GM23338 (cell line): ENCODE data around the gene FRZB.

Experiments used
- CTCF ChIP-seq, 2 experiments: fragments of 200-600 bp in 1 of 2; sonication (generic) in 1 of 2; conservative IDR thresholded peaks; 2 replicates each; pipeline versions ENCODE4 v1.5.1 to v1.6.1; 2016 to 2017; ENCODE audit warnings: antibody characterized with exemption in 2 of 2, low read depth in 2 of 2, mild to moderate bottlenecking in 2 of 2, moderate library complexity in 1 of 2
- EZH2 ChIP-seq: fragments of 200-600 bp; sonication (generic); IDR thresholded peaks from one replicate; pipeline ENCODE4 v1.8.0; 2017; ENCODE audit warnings: antibody characterized with exemption, mild to moderate bottlenecking, low read depth; ENCODE audit not compliant: unreplicated experiment

DNA sequence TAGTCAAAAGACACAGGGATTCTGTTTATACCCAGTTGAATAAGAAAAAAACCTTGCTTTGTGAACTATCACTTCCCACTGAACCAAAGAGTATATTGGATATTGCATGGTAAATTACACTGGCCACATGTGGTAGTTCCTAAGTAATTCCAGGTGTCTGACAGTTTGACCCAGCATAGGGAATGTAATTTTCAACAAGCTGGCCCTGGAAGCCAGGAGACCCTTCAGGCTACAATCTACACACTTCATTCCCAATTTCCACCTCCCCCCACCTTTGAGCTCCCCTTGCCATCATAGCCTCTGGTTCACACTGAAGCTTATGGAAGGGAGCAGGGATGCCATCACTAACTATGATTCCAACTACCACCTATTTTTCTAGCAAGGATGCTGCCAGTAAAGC is 2.8 kb downstream of the FRZB start:
- TF ChIP-seq CTCF (conservative IDR thresholded peaks at IDR 0.05; ENCODE audit: low read depth in 2 of 2), result no peak
- TF ChIP-seq EZH2, result no peak
